K562 (cell line): ENCODE data around the gene GRIN2D. TPM values are rescaled to one million over a fixed set of nuclear protein-coding genes. Genes with fewer than 3 reads are reported as not detected.

Source experiments
- CREM ChIP-seq: IDR thresholded peaks from 2 replicates; pipeline ENCODE4 v1.6.1; 2014; ENCODE audit warnings: antibody characterized with exemption, low read depth
- EP400 ChIP-seq: fragments of 450-650 bp; IDR thresholded peaks from 2 replicates; pipeline ENCODE4 v1.6.1; 2017; ENCODE audit warnings: antibody characterized with exemption, mild to moderate bottlenecking, moderate library complexity
- FOXM1 ChIP-seq, 2 experiments: fragments of 450-650 bp in 1 of 2; sonication (generic) in 1 of 2; formaldehyde crosslinking in 1 of 2; IDR thresholded peaks; 2 replicates each; pipeline versions ENCODE4 v1.6.1 to v1.9.0; 2017 to 2022; ENCODE audit warnings: low read depth in 2 of 2, mild to moderate bottlenecking in 2 of 2, missing genetic modification reagents in 1 of 2, moderate library complexity in 1 of 2
- GATAD2B ChIP-seq: fragments of 450-650 bp; IDR thresholded peaks from 2 replicates; pipeline ENCODE4 v1.6.1; 2017; ENCODE audit warnings: mild to moderate bottlenecking, borderline replicate concordance
- HNRNPH1 ChIP-seq: fragments of 200-400 bp; formaldehyde crosslinking; optimal IDR thresholded peaks from 2 replicates; pipeline ENCODE3; 2017; ENCODE audit warnings: low read depth, mild to moderate bottlenecking, low read length, moderate library complexity
- KAT7 ChIP-seq: sonication (generic); formaldehyde crosslinking; IDR thresholded peaks from 2 replicates; pipeline ENCODE4 v1.8.0; 2022; ENCODE audit warnings: missing genetic modification reagents, mild to moderate bottlenecking, borderline replicate concordance
- KHSRP ChIP-seq: fragments of 450-650 bp; IDR thresholded peaks from 2 replicates; pipeline ENCODE4 v1.6.1; 2017
- KLF16 ChIP-seq: IDR thresholded peaks from 2 replicates; pipeline ENCODE4 v1.6.1; 2016; ENCODE audit warnings: antibody characterized with exemption
- MAZ ChIP-seq, 2 experiments: fragments of 450-650 bp in 1 of 2; sonication (generic) in 1 of 2; formaldehyde crosslinking; IDR thresholded peaks in 1 of 2; conservative IDR thresholded peaks in 1 of 2; 2 replicates each; pipeline versions ENCODE4 v1.4.0 to v1.5.0; 2020; ENCODE audit warnings: mild to moderate bottlenecking in 1 of 2, missing genetic modification reagents in 1 of 2
- NBN ChIP-seq: fragments of 450-650 bp; IDR thresholded peaks from 2 replicates; pipeline ENCODE4 v1.6.1; 2016; ENCODE audit warnings: low read depth, mild to moderate bottlenecking
- NCOA1 ChIP-seq: fragments of 450-650 bp; IDR thresholded peaks from 2 replicates; pipeline ENCODE4 v1.6.1; 2016; ENCODE audit warnings: low read depth
- NFIC ChIP-seq: fragments of 450-650 bp; IDR thresholded peaks from 2 replicates; pipeline ENCODE4 v1.6.1; 2017; ENCODE audit warnings: mild to moderate bottlenecking, inconsistent platforms
- NR2C2 ChIP-seq, 2 experiments: fragments of 200-800 bp in 1 of 2; sonication (Bioruptor generic) in 1 of 2; sonication (generic) in 1 of 2; formaldehyde crosslinking in 1 of 2; IDR thresholded peaks; 2 replicates each; pipeline versions ENCODE4 v1.6.1 to v1.8.0; 2016 to 2022; ENCODE audit warnings: mild to moderate bottlenecking in 1 of 2, missing compliant biosample characterization in 1 of 2, missing genetic modification characterization in 1 of 2, missing genetic modification reagents in 1 of 2
- PTRF ChIP-seq: fragments of 450-650 bp; IDR thresholded peaks from 2 replicates; pipeline ENCODE4 v1.6.1; 2016; ENCODE audit warnings: mild to moderate bottlenecking, missing genetic modification characterization, missing compliant biosample characterization
- PTTG1 ChIP-seq: fragments of 450-650 bp; IDR thresholded peaks from 2 replicates; pipeline ENCODE4 v1.6.1; 2016; ENCODE audit warnings: low read depth, mild to moderate bottlenecking, missing genetic modification characterization, missing compliant biosample characterization
- SP1 ChIP-seq: sonication (generic); formaldehyde crosslinking; IDR thresholded peaks from 2 replicates; pipeline ENCODE4 v1.8.1; 2022; ENCODE audit warnings: mild to moderate bottlenecking, missing genetic modification reagents
- TAL1 ChIP-seq: fragments of 450-650 bp; IDR thresholded peaks from 2 replicates; pipeline ENCODE4 v1.6.1; 2016; ENCODE audit warnings: mild to moderate bottlenecking
- TCF7L2 ChIP-seq: fragments of 150-350 bp; IDR thresholded peaks from 2 replicates; pipeline ENCODE4 v1.6.1; 2016; ENCODE audit warnings: low read depth, mild to moderate bottlenecking, low read length, moderate library complexity
- ZC3H11A ChIP-seq: IDR thresholded peaks from 2 replicates; pipeline ENCODE4 v1.6.1; 2012; ENCODE audit warnings: low read depth, low read length, improper control_type of control experiment
- ZFPM2 ChIP-seq: fragments of 250-450 bp; sonication (Bioruptor Pico); IDR thresholded peaks from 2 replicates; pipeline ENCODE4 v1.5.1; 2022; ENCODE audit warnings: mild to moderate bottlenecking
- ZNF124 ChIP-seq: sonication (generic); formaldehyde crosslinking; IDR thresholded peaks from 2 replicates; pipeline ENCODE4 v1.8.1; 2022; ENCODE audit warnings: missing genetic modification reagents
- ZNF311 ChIP-seq: fragments of 250-450 bp; sonication (Bioruptor Pico); IDR thresholded peaks from 2 replicates; pipeline ENCODE4 v1.4.0; 2020; ENCODE audit warnings: mild to moderate bottlenecking, moderate library complexity
- ZNF436 ChIP-seq: fragments of 250-450, 450-650 bp; sonication (Bioruptor Pico); formaldehyde crosslinking; IDR thresholded peaks from 2 replicates; pipeline ENCODE4 v1.7.0; 2020; ENCODE audit warnings: mild to moderate bottlenecking
- ZNF668 ChIP-seq: fragments of 250-450 bp; sonication (Bioruptor Pico); IDR thresholded peaks from 2 replicates; pipeline ENCODE4 v1.8.0; 2022; ENCODE audit warnings: mild to moderate bottlenecking, inconsistent platforms
- ZNF699 ChIP-seq: fragments of 250-450 bp; sonication (Bioruptor Pico); IDR thresholded peaks from 2 replicates; pipeline ENCODE4 v1.8.0; 2021; ENCODE audit warnings: mild to moderate bottlenecking, moderate library complexity; ENCODE audit not compliant: insufficient replicate concordance
- polyA plus RNA-seq, 8 experiments: library from polyadenylated mRNA; depleted of rRNA in 4 of 8; stranded (reverse) in 5 of 8; unstranded in 3 of 8; fragments of >200 nt; fragmentation: Nextera tagmentation in 2 of 8; fragmentation: Illumina TruSeq in 1 of 8; extraction: Ambion mirVana in 2 of 8; extraction: Trizol in 1 of 8; gene quantifications; 2 replicates each; pipeline versions ENCODE4 v1.2.1 to v1.2.3, GENCODE V29; 2011 to 2014; ENCODE audit warnings: inconsistent platforms in 1 of 8, missing spikeins in 1 of 8
- total RNA-seq, 7 experiments: library from RNA; depleted of rRNA in 6 of 7; stranded (reverse); fragments of >200 nt in 6 of 7; fragmentation: Illumina TruSeq in 2 of 7; extraction: Trizol in 2 of 7; gene quantifications; 2 replicates each; pipeline versions ENCODE4 v1.2.1 to v1.2.3, GENCODE V29; 2011 to 2021; ENCODE audit warnings: low replicate concordance in 1 of 7
- TF ChIP-seq, protein P1 (sequence below): fragments of 450-650 bp; formaldehyde crosslinking; IDR thresholded peaks from 2 replicates; pipeline ENCODE4 v1.4.0; 2020; ENCODE audit warnings: mild to moderate bottlenecking, moderate library complexity
- TF ChIP-seq, protein P2 (sequence below): fragments of 450-650 bp; formaldehyde crosslinking; conservative IDR thresholded peaks from 2 replicates; pipeline ENCODE4 v1.4.0; 2022; ENCODE audit warnings: mild to moderate bottlenecking, missing genetic modification characterization

The GRIN2D gene
- total and polyA plus RNA-seq, 9 of the 15 experiments (the other 6 are each of a cell fraction or from before 2014, with no cell fraction given) = 0.32 to 31.5 (median 1.8) TPM

GRCh38 chr19:48391100-48392005 is 2.1 kb upstream of the GRIN2D start, which contains the start of gene KDELR1 (continued):
- TF ChIP-seq FOXM1 (IDR thresholded peaks at IDR 0.05; ENCODE audit: low read depth) = no peak
- TF ChIP-seq FOXM1 (CRISPR knock-in tag; IDR thresholded peaks at IDR 0.05; ENCODE audit: low read depth) = no peak
- TF ChIP-seq ZFPM2 = no peak
- TF ChIP-seq GATAD2B = peak; percentile 24; the same call in 1 of the 2 replicates
- no peak for TF ChIP-seq TCF7L2
- no peak for TF ChIP-seq PTRF
- TF ChIP-seq NCOA1 = 0 out of 2 replicates have a peak, but pooled peaks have one; percentile 7
- TF ChIP-seq ZC3H11A = 0 out of 2 replicates have a peak, but pooled peaks have one; percentile 4
- TF ChIP-seq NFIC = no peak; the same call in 1 of the 2 replicates
- TF ChIP-seq ZNF311 (CRISPR knock-in tag) = no peak
- TF ChIP-seq NBN = 0 out of 2 replicates have a peak, but pooled peaks have one; percentile 18
- 0 out of 2 replicates have a peak, but pooled peaks have one; percentile 37 for TF ChIP-seq CREM
- peak; percentile 3; the same call in 1 of the 2 replicates for TF ChIP-seq EP400
- peak in 1 of 2 experiments; percentile 86 for TF ChIP-seq MAZ (CRISPR knock-in tag; conservative IDR thresholded peaks at IDR 0.05 in 1 of 2, IDR thresholded peaks at IDR 0.05 in 1 of 2)
- no peak for TF ChIP-seq ZNF436
- TF ChIP-seq KLF16 = 0 out of 2 replicates have a peak, but pooled peaks have one; percentile 11
- 0 out of 2 replicates have a peak, but pooled peaks have one; percentile 17 for TF ChIP-seq KAT7 (CRISPR knock-in tag)
- TF ChIP-seq, protein P1, sequence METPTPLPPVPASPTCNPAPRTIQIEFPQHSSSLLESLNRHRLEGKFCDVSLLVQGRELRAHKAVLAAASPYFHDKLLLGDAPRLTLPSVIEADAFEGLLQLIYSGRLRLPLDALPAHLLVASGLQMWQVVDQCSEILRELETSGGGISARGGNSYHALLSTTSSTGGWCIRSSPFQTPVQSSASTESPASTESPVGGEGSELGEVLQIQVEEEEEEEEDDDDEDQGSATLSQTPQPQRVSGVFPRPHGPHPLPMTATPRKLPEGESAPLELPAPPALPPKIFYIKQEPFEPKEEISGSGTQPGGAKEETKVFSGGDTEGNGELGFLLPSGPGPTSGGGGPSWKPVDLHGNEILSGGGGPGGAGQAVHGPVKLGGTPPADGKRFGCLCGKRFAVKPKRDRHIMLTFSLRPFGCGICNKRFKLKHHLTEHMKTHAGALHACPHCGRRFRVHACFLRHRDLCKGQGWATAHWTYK (CRISPR knock-in tag) = 0 out of 2 replicates have a peak, but pooled peaks have one; percentile 28
- TF ChIP-seq HNRNPH1 = no peak
- TF ChIP-seq NR2C2 (CRISPR knock-in tag; IDR thresholded peaks at IDR 0.05) = no peak
- peak; percentile 75; the same call in 1 of the 2 replicates for TF ChIP-seq NR2C2 (tag; IDR thresholded peaks at IDR 0.05)
- TF ChIP-seq PTTG1 (tag) = no peak
- no peak for TF ChIP-seq ZNF668
- TF ChIP-seq TAL1 = no peak
- TF ChIP-seq, protein P2, sequence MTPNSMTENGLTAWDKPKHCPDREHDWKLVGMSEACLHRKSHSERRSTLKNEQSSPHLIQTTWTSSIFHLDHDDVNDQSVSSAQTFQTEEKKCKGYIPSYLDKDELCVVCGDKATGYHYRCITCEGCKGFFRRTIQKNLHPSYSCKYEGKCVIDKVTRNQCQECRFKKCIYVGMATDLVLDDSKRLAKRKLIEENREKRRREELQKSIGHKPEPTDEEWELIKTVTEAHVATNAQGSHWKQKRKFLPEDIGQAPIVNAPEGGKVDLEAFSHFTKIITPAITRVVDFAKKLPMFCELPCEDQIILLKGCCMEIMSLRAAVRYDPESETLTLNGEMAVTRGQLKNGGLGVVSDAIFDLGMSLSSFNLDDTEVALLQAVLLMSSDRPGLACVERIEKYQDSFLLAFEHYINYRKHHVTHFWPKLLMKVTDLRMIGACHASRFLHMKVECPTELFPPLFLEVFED (CRISPR knock-in tag) = no peak
- peak; percentile 98 for TF ChIP-seq SP1 (CRISPR knock-in tag)
- no peak for TF ChIP-seq ZNF699 (CRISPR knock-in tag)
- TF ChIP-seq ZNF124 (CRISPR knock-in tag) = no peak
- TF ChIP-seq KHSRP = no peak
